GF-D8 (cell line): Measurements from ENCODE around the gene STAP2.

Experiments used
- DNase-seq: peaks from one replicate; lab custom pipeline; 2025; lab: John Stamatoyannopoulos, UW

The STAP2 gene, protein sequence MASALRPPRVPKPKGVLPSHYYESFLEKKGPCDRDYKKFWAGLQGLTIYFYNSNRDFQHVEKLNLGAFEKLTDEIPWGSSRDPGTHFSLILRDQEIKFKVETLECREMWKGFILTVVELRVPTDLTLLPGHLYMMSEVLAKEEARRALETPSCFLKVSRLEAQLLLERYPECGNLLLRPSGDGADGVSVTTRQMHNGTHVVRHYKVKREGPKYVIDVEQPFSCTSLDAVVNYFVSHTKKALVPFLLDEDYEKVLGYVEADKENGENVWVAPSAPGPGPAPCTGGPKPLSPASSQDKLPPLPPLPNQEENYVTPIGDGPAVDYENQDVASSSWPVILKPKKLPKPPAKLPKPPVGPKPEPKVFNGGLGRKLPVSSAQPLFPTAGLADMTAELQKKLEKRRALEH

DNA sequence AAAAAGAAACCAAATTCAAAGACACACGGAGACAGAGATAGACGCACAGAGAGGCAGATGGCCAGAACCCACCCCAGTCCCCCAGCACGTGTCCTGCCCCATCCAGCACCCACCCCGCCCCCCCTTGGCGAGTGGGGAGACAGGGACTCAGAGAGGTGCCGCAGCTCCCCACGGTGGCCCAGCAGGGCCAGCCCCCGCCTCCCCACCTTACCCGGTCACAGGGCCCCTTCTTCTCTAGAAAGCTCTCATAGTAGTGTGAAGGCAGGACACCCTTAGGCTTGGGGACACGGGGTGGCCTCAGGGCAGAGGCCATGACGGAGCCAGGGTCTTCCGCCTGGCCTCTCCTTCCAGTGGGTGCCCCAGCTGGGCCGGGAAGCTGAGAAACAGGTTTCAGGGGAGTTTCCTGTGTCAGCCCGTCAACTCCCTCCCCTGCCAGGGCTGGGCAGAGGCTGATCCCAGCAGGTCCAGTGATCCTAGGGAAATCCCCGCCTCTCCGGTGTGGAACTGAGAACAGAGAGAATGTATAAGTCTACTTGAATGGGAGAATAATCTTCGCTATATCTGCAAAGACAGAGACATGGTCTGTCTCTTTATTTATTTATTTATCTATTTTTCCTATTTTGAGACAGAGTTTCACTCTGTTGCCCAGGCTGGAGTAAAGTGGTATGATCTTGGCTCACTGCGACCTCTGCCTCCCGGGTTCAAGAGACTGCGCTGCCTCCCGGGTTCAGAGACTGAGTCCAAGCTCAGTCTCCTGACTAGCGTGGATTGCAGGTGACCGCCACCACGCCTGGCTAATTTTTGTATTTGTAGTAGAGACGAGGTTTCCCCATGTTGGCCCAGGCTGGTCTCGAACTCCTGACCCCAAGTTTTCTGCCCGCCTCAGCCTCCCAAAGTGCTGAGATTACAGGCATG is at the start of gene STAP2:
TSS of gene STAP2 (minus strand) at position 387 of the 915 bp plus-strand sequence. CDS start at position 313, 74 bp downstream.
- DNase-seq: no peak

DNA sequence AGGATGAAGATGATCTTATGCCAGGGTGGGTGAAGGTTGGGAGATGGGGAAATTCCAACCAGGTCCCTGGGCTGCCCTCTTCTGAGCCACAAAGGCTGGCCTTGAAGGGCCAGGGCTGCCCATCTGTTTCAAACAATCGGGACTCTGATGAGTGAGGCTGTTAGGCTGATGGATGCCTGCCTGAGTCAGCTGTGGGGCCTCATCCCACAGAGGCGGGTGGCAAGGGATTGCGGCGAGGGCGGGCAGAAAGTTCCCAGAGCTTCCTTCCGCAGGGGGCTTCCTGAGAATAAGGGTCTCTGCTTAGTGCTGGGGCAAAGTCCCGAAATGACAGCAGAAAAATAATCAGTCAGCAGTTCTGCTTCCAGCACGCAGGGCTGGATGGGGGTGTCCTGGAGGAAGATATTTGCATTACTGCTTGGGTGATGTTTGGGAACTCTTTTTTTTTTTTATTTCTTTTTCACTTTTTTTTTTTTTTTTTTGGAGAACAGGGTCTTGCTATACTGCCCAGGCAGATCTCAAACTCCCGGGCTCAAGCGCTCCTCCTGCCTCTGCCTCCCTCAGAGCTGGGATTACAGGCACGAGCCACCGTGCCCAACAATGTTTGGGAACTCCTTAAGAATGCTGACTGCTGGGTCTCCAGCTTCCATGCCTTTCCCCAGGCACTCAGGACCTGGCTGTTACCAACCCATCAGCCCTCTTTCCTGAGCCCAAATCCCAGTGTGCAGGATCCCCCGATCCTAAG is 47.6 kb upstream of the STAP2 start:
- DNase-seq: no peak

DNA sequence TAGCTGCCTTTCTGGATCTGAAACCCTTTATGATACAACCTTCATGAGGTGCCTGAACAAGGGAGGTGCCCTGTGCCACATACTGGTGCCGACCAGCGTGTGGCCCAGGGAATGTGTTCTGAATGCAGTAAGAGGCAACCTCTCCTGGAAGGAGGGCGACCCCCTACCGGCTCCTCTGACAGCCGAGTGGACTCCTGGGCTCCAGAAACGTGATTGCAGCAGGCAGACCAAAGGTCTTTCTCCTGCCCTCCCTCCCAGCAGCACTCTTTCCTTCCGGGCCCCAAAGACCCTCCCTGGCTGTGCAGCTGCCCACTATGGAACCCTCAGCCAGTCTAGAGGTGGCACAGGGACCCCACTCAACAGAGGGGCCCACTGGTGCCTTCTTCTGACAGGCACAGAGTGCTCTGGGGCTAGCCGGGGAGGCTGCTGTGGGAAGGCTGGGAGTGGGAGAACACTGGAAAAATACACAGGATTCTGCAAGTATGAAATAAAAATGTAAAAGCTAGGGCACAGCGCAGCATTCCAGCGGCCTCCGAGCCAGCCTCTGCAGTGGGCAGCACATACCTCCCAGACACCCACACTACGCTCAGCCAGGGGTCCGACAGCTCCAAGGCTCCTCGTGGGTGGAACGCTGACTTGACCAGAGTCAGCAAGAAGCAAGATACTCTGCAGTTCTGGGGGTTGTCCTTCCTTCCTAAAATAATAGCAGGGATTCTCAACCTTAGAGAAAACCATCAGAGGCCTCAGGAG is 46.8 kb upstream of the STAP2 start:
- DNase-seq: no peak

DNA sequence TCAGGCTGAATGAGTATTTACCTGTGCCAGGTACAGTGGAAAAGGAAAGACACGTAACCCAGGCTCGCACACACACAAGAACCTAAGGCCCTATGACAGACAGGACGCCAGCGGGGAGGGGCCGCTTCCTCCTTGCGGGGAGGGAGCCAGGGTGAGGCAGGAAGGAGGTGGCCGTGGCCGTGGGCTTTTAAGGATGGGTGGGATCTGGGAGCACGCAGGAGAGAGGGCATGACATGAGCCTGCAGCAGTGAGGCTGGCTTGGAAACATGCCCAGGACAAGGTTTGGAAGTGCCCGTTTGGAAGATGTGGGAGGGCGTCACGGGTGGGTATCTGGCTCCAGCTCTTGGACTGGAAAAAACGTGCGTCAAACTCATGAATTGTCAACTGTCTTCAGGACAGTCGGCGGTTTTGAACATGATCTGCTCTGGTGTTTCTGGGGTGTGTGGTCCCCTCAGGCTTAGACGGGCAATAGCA is 41.7 kb upstream of the STAP2 start:
- no peak for DNase-seq

DNA sequence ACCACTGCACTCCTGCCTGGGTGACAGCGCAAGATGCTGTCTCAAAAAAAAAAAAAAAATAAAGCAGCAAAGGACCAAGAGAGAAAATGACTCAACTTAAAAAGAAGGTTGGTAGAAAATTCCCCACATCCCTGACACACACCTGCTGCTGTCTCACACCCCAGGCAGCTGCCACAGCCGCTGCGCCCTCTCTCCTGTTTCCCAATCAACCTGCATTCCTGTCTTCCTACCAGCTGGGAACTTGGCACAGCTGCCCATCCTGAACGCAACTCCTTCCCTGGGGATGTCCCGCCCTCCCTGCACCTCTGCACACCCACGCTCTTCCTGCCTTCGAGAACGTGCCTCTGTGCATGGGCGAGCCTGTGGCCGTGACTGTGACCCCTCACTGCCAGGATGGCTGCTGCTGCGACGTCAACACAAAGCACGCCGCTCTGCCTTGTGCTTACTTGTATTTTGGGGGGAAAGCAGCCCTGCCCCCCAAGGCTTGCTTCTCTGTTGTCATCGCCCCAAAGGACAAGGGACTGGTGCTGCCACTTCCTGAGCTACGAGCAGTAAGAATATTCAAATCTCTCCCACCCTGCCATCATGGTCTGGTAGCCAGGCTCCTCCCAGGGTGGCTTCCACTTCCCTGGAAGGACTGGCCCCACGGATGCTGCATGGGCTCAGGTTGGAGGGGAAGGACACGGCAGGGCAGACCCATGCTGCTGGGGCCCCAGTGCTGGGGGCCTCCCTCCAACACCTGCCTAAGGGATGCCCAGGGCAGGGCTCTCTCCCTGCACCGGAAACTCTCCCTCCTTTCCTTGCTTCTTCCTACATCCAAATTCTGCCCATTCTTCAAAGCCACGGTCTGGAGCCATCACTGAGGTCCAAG is 41.0 kb upstream of the STAP2 start:
- DNase-seq: no peak

DNA sequence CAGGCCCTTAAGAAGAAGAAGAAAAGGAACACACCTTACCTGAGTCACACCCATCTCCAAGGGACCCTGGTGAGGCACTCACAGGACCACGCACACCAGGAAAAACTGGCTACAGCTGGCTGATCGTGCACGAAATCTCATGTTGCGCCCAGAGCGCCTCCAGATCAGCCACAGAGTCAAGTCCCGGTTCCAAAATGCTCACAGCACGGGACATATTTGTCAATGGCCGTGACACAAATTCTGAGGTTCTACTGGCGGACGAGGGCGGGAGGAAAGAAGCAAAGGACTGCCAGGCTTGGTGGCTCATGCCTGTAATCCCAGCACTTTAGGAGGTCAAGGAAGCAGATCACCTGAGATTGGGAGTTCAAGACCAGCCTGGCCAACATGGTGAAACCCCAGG is 40.3 kb upstream of the STAP2 start:
- DNase-seq: no peak

DNA sequence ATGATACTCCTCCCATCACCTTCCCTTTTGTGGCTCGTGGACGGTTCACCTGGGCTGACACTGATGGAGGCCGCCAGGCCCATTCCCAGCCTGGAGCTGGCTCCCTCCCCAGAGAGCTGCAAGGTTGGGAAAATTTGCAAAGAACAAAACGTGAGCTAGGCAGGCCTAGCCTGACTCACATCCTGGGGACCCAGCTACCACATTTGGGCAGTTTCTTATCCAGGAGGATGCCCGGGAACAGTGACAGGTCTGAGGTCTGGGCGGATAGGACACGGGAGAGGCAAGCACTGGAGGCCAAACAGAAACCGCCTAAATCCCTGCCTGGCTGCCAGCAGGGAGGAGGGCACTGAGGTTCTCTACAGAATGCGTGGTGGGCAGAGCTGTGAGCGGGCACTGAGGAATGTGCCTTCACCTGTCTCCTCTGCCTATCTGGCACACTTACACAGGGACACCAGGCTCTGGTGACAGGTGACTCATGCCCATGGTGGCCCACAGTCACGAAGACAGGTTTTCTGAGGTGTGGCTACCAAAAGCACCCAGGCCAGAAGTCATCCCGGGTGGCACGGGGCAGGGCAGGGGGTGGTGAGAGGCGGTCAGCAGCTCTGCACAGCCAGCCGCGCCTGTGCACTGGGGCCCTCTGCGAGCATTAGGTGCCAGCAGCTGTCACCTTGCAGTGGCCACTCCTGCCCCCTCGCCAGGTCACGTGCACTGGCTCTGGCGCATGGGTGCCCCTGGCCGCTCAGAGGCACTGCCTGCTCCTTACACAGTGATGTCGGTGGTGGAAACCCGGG is 38.6 kb upstream of the STAP2 start:
- DNase-seq: no peak

DNA sequence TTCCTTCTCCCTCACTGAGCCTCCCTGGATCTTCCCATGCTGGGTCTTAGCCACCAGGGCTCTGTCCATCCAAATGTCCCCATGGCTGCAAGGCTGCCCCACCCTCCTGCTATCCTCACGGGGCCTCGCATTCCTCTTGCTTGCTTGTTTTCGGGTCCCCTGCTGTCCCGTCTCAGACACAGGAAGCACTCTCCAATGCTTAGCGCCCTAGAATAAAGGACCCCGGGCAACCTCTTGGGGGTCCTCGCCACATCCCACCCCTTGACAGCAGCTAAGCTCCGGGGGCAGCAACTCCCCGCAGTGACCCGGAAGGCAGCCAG is 38.0 kb upstream of the STAP2 start:
- DNase-seq: no peak

DNA sequence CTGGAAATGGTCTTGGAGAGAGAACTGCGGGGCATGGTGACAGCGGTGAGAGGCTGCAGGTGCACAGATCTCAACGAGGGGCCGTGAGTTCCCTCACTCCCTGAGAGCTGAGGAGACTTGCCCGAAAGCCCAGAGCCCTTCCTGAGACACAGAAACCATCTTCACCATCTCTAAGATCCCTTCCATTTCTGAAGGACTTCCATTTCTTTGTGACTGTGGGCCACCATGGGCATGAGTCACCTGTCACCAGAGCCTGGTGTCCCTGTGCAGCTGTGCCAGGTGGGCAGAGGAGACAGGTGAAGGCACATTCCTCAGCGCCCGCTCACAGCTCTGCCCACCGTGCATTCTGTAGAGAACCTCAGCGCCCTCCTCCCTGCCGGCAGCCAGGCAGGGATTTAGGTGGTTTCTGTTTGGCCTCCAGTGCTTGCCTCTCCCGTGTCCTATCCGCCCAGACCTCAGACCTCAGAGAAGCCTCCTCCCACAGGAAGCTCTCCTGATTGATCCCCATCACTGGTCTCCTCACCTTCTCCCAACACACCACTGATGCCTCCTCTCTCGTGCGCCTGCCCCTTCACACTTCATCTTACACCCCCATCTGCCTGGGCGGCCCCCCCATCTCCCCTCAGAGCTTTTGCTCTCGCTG is 37.5 kb upstream of the STAP2 start:
- no peak for DNase-seq

DNA sequence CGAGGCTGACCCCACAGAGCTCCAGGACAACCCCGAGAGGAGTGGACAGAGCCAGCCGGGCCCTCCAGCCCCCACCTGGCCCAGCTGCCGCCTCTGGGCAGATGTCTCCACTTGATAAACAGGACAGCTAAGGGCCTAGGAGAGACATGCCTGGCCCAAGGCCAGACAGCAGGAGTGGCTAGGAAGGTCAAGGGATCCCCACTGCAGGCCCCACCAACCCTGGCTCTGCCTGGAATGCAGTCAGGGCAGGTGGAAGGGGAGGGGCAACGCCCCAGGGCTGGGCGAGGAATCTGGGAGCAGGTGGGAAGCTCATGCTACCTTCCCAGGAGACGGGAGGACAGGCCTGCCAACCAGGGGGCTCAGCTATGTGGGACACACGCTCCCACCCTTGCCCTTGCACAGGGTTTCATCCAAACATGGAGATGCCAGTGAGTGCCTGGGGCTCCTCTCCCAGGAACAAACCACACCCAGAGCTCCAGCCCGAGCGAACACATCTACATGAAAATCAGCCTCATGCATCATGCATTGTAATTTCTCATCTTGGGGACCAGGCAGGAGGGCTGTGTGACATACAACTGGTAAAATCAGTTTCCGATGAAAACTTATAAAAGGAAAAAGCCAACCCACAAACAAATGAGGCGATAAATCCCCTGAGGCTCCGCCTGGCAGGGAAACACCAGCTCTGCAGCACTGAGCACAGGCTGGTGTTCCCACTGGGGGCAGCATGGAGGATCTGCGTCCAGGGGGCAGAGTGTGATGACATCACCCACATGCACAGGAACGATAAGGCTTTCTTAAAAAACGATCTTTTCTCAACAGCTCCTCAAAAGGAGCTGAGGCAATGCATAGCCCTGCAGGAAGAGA is 36.8 kb upstream of the STAP2 start:
- peak; percentile 84 for DNase-seq

DNA sequence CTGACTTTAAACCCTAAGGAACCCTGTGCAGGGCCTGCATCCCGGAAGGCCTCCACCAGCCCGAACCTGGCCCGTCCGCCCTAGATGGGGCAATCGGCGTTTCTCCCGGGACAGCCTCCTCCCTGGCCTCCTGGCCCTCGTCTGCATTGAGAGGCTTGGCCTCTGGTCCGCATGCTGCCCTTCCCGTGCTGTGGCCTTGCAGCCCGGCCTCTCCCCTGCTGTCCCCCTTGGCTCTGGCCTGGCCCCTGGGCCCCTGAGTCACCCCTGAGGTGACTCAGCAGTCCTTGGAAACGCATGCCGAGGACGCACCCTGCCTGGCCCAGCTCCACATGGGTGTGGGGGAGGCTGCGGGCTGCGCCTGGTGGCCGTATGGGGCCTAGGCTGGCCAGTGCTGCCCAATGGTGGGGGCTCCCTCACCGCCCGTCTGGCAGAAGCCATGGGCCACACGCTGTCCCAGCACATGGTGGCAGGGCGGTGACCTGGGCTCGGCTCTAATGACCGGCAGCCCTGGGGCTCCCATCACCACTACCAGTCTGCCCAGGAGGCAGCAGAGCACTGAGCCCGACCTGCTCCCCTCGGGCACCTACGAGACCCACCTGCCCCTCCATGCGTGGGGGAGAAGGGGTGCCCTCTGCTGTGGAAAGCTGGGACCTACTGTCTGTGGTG is 36.0 kb upstream of the STAP2 start:
- DNase-seq: peak; percentile 55

DNA sequence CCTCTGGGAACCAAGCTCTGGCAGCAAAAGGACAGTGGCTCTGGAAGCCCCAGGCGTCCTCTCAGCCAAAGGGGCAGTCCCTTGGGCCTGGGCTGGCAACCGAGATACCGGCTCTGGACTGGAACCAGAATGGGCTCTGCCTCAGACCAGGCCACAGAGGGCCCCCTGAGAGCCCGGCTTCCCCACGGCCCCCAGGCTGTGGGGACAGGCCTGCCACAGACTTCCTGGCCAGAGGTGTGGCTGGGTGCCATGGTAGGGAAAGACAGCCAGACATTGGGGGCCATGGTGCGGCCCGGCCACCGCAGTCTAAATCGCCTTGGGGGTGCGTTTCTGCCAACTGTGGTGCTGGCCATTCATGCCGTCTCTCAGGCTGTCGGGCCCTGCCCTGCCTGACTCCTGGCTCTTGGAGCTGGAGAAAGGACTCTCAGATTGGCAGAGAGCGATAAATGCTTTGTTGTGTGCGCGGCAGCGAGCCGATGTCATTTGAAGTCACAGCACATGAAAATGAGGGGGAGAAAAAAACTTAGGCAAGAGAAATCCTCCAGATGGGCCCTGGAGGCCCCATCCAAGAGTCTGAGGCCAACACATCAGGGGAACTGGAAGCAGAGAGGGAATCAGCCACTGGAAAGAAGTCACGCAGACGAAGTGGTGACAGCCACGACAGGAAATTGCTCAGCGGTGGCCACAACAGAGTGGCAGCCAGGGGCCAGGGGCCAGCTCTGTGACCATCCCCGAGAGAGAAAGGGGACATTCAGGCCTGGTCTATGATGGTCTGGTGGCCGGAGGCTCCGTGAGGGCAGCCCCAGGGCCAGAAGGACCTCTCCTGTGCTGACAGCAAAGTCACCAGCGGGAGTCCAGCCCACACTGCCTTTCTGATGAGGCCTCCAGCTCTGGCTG is 35.2 kb upstream of the STAP2 start:
- peak; percentile 41 for DNase-seq

DNA sequence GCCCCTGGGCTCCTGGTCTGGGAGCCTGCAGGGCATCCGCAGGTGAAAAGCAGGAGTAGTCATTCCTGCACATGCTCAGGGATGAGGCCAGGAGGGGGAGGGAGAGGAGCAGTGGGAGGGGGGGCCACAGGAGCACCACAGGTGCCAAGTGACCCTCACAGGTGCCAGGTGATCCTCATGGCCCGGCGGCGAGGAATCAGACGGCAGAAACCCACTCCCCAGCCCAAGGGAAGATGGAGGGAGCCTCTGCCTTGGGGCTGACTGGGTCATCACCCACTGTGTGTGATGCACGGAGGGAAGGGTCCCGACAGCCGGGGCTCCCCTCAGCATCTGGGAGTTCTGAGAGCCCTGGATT is 34.4 kb upstream of the STAP2 start:
- DNase-seq: no peak

DNA sequence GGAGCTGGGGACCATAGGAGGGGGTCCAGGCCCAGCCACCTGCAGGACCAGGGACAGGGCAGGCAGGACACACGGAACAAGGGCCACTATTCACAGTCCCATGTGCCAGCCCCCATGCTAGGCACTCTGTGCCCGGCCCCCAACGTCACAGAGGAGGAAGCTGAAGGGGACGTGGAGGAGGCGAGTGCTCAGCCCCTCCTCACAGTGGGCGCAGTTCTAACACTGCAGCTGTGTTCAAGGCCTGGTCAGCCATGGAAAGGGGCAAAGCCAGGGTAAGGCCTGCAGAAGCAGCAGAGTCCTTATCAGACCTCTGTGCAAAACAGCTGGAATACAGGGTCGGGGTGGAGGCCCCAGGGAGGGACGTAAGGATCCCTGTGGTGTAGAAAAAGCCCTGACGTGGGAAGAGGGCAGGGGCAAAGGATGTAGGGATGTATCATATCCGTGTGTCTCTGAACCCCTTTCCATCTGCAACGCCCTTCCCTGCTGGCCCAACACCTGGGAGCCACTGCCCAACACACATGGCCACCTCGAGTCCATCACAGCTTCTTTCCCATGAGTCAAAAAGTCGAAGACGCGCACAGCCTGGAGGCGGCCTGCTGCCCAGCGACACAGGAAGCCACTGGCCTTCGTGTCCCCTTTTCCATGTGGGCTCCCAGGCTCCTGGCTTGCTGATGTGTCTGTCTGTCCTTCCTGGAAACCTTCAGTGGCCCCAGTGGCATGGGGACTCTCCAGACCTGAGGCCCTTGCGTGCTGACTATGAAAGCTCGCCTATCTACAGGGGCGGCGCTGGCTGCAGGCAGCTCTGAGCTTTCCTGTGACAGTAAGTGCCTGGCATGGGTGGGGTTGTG is 33.8 kb upstream of the STAP2 start:
- no peak for DNase-seq

DNA sequence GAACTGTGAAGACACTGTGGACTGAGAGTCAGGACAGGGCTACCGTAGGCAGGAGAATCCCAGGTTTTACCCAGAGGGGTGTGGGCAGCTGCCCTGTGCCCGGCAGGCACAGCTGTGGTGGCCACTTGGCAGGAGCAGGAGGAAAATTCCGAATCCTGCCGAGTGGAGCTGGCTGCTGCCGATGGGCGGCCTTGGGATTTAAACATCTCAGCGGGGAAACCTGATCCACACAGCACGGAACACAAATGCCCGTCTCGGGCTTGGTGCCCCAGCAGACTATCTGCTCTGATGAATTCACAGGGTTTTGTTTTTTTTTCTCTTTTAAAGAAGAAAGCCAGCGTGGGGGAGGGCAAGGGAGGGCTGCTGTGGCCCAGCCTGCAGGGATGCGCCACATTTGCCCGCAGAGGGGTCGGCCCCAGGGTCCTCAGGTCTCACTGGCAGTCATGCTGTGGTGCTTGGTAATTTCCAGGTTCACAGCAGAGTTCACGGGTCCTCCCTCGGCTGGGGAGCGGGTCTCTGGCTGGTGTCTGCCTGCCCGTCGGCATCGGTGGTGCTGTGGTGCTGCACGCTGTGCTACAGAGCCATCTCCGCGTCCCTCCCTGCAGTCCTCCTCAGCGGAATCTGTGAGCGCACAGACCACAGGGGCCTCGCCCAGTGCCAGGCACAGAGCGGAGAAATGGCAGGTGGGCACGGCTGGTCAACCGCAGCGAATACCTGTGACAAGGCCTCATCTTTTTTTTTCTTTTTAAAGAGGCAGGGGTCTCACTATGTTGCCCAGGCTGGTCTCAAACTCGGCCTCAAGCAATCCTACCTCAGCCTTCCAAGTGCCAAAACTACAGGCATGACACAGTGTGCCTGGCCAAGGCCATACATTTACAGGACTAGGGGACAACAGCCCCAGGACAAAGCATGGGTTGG is 32.9 kb upstream of the STAP2 start:
- no peak for DNase-seq
